Prostate gland (tissue), 2 donors: ENCODE measurements around the gene CEP104.

Experiments used
- POLR2A ChIP-seq: fragments of 450-650 bp; IDR thresholded peaks from one replicate; pipeline ENCODE4 v1.6.1; 2016; ENCODE audit warnings: antibody characterized with exemption, mild to moderate bottlenecking
- TF ChIP-seq, protein P1 (sequence below), 4 experiments: fragments of 200-600 bp in 2 of 4; fragments of 450-650 bp in 2 of 4; sonication (generic) in 2 of 4; IDR thresholded peaks; 1 replicate in 3 of 4; 2 replicates in 1 of 4; pipeline ENCODE4 v1.5.1; 2016 to 2019; ENCODE audit warnings: antibody characterized with exemption in 4 of 4, mild to moderate bottlenecking in 2 of 4, moderate library complexity in 2 of 4

- no peak for TF ChIP-seq POLR2A
- TF ChIP-seq, protein P1, sequence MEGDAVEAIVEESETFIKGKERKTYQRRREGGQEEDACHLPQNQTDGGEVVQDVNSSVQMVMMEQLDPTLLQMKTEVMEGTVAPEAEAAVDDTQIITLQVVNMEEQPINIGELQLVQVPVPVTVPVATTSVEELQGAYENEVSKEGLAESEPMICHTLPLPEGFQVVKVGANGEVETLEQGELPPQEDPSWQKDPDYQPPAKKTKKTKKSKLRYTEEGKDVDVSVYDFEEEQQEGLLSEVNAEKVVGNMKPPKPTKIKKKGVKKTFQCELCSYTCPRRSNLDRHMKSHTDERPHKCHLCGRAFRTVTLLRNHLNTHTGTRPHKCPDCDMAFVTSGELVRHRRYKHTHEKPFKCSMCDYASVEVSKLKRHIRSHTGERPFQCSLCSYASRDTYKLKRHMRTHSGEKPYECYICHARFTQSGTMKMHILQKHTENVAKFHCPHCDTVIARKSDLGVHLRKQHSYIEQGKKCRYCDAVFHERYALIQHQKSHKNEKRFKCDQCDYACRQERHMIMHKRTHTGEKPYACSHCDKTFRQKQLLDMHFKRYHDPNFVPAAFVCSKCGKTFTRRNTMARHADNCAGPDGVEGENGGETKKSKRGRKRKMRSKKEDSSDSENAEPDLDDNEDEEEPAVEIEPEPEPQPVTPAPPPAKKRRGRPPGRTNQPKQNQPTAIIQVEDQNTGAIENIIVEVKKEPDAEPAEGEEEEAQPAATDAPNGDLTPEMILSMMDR (IDR thresholded peaks at IDR 0.05), result no peak
Observed at GRCh38 chr1:3834701-3835100, 22.3 kb downstream of the CEP104 start.
